ENCODE results near the gene TRAK2. TPM values are rescaled to one million over a fixed set of nuclear protein-coding genes. Genes with fewer than 3 reads are reported as not detected.

The TRAK2 gene
- total RNA-seq, 2 experiments from 2014 or later, result 7.1 to 11.9 TPM

GRCh38 chr2:201425952-201426351 is 25.3 kb downstream of the TRAK2 start:
- POLR2A ChIA-PET, result interaction anchor here (0.6 to 2.1 kb wide), 4 partner anchors 19 to 86 kb away, joined by 4 to 5 read pairs (median 4); no protein-coding TSS in a partner anchor
- intact Hi-C loops (cut with micrococcal nuclease; ENCODE audit: unreplicated experiment), result no loop called here

GRCh38 chr2:201420442-201421113 is 30.7 kb downstream of the TRAK2 start:
- no peak for TF ChIP-seq CTCF (conservative IDR thresholded peaks at IDR 0.05; ENCODE audit: low read length)
- no peak for TF ChIP-seq EZH2phosphoT487 (IDR thresholded peaks at IDR 0.05; ENCODE audit: borderline replicate concordance, low read depth, low read length)
- Histone ChIP-seq H3K4me2 (ENCODE audit: low read length) (no peak overlapping the region), H3K27ac (ENCODE audit: low read depth, low read length, poor library complexity, severe bottlenecking) (no peak overlapping the region), H3K4me3 (ENCODE audit: low read depth, low read length, poor library complexity, severe bottlenecking) (no peak overlapping the region), H2AFZ (ENCODE audit: low read length) (no peak overlapping the region), H4K20me1 (ENCODE audit: insufficient read depth, low read length) (no peaks in the 10 kb centered on the region; the same call in 1 of the 2 replicates), H3K9me2 (ENCODE audit: insufficient read depth, low read length) (no peaks in the 10 kb centered on the region), H3K4me1 (ENCODE audit: insufficient read depth, low read length, poor library complexity, severe bottlenecking) (no peaks in the 10 kb centered on the region), H3K36me3 (ENCODE audit: insufficient read depth, low read length) (no peaks in the 10 kb centered on the region), H3K9me3 (ENCODE audit: low read length) (no peaks in the 10 kb centered on the region), H3K79me2 (ENCODE audit: insufficient read depth, low read depth, low read length) (no peaks in the 10 kb centered on the region)
- ChIA-PET POLR2A (no interaction called here), CTCF (ENCODE audit: unreplicated experiment) (no interaction called here)
- BruUV-seq (replicated peaks), result no TSS peak
- intact Hi-C loops (cut with micrococcal nuclease; ENCODE audit: unreplicated experiment), result no loop called here
- no peak for DNase-seq (ENCODE audit: low spot score)

More at GRCh38 chr2:201425952-201426351, 25.3 kb downstream of the TRAK2 start:
- Histone ChIP-seq H3K4me3 (ENCODE audit: low read depth, low read length, poor library complexity, severe bottlenecking) (no peak overlapping the region), H3K27ac (ENCODE audit: low read depth, low read length, poor library complexity, severe bottlenecking) (no peak overlapping the region), H3K4me1 (ENCODE audit: insufficient read depth, low read length, poor library complexity, severe bottlenecking) (no peaks in the 10 kb centered on the region), H3K9me2 (ENCODE audit: insufficient read depth, low read length) (no peaks in the 10 kb centered on the region), H3K9me3 (ENCODE audit: low read length) (no peaks in the 10 kb centered on the region), H4K20me1 (ENCODE audit: insufficient read depth, low read length) (no peaks in the 10 kb centered on the region; the same call in 1 of the 2 replicates), H3K36me3 (ENCODE audit: insufficient read depth, low read length) (no peaks in the 10 kb centered on the region), H3K4me2 (ENCODE audit: low read length) (no peak overlapping the region), H3K79me2 (ENCODE audit: insufficient read depth, low read depth, low read length) (no peaks in the 10 kb centered on the region), H2AFZ (ENCODE audit: low read length) (no peak overlapping the region)
- TF ChIP-seq CTCF (conservative IDR thresholded peaks at IDR 0.05; ENCODE audit: low read length) (no peak), EZH2phosphoT487 (IDR thresholded peaks at IDR 0.05; ENCODE audit: borderline replicate concordance, low read depth, low read length) (no peak)
- BruUV-seq (replicated peaks), result no TSS peak
- no peak for DNase-seq (ENCODE audit: low spot score)
- CTCF ChIA-PET (ENCODE audit: unreplicated experiment), result interaction anchor here (0.5 kb wide), 1 partner anchor 426 kb away, joined by 3 read pairs; no protein-coding TSS in a partner anchor

- ChIA-PET CTCF (ENCODE audit: unreplicated experiment) (no interaction called here), POLR2A (no interaction called here)
- H3K9me3 ChIP-seq (ENCODE audit: low read length), result no peaks in the 10 kb centered on the region
- DNase-seq (ENCODE audit: low spot score), result no peak
- intact Hi-C loops (cut with micrococcal nuclease; ENCODE audit: unreplicated experiment), result no loop called here
- TF ChIP-seq EZH2phosphoT487 (IDR thresholded peaks at IDR 0.05; ENCODE audit: borderline replicate concordance, low read depth, low read length) (no peak), CTCF (conservative IDR thresholded peaks at IDR 0.05; ENCODE audit: low read length) (no peak)
- peaks cover 3% of the 10 kb centered on the region; the same call in 1 of the 2 replicates for H3K79me2 ChIP-seq (ENCODE audit: insufficient read depth, low read depth, low read length)
- H2AFZ ChIP-seq (ENCODE audit: low read length), result no peak overlapping the region
- no peaks in the 10 kb centered on the region for H3K36me3 ChIP-seq (ENCODE audit: insufficient read depth, low read length)
- no peaks in the 10 kb centered on the region; the same call in 1 of the 2 replicates for H4K20me1 ChIP-seq (ENCODE audit: insufficient read depth, low read length)
- H3K4me3 ChIP-seq (ENCODE audit: low read depth, low read length, poor library complexity, severe bottlenecking), result no peak overlapping the region
- peaks cover 2% of the 10 kb centered on the region for H3K4me1 ChIP-seq (ENCODE audit: insufficient read depth, low read length, poor library complexity, severe bottlenecking)
- H3K27ac ChIP-seq (ENCODE audit: low read depth, low read length, poor library complexity, severe bottlenecking), result no peak overlapping the region
- no TSS peak for BruUV-seq (replicated peaks)
- no peaks in the 10 kb centered on the region for H3K9me2 ChIP-seq (ENCODE audit: insufficient read depth, low read length)
- no peak overlapping the region for H3K4me2 ChIP-seq (ENCODE audit: low read length)
Observed at GRCh38 chr2:201419986-201420385, 31.3 kb downstream of the TRAK2 start.

Data from OCI-LY7 (cell line).